Spleen (tissue), 11 donors: ENCODE results near the gene TNRC6B. TPM values are rescaled to one million over a fixed set of nuclear protein-coding genes. Genes with fewer than 3 reads are reported as not detected.

Experiments
- DNase-seq: peaks from one replicate; pipeline ENCODE4 v3.0.0-alpha.2; 2020
- H3K27ac ChIP-seq, 8 donors: fragments of 200-600 bp; sonication (generic) in 7 of 8; 1 replicate in 4 of 8; 2 replicates in 4 of 8; pipeline versions ENCODE4 v1.5.0 to v1.8.0; 2016 to 2021; ENCODE audit warnings: inconsistent platforms in 4 of 8, mild to moderate bottlenecking in 4 of 8, moderate library complexity in 1 of 8
- H3K27me3 ChIP-seq, 7 donors: fragments of 200-600 bp; sonication (generic) in 6 of 7; replicated peaks in 1 of 7; 1 replicate in 4 of 7; 2 replicates in 3 of 7; pipeline versions ENCODE4 v1.5.0 to v1.8.0; 2016 to 2021; ENCODE audit warnings: inconsistent platforms in 3 of 7, mild to moderate bottlenecking in 1 of 7
- H3K36me3 ChIP-seq, 6 donors: fragments of 200-600 bp; sonication (generic) in 5 of 6; 1 replicate in 4 of 6; 2 replicates in 2 of 6; pipeline versions ENCODE4 v1.5.0 to v1.8.0; 2016 to 2021; ENCODE audit warnings: inconsistent platforms in 2 of 6
- H3K4me1 ChIP-seq, 6 donors: fragments of 200-600 bp; sonication (generic) in 5 of 6; 1 replicate in 3 of 6; 2 replicates in 3 of 6; pipeline versions ENCODE4 v1.5.0 to v1.8.0; 2016 to 2021; ENCODE audit warnings: inconsistent platforms in 3 of 6
- H3K4me3 ChIP-seq, 8 donors: fragments of 200-600 bp; sonication (generic) in 7 of 8; 1 replicate in 4 of 8; 2 replicates in 4 of 8; pipeline versions ENCODE4 v1.5.0 to v1.8.0; 2016 to 2021; ENCODE audit warnings: inconsistent platforms in 4 of 8, mild to moderate bottlenecking in 4 of 8, moderate library complexity in 2 of 8
- H3K9me3 ChIP-seq, 8 donors: fragments of 200-600 bp; sonication (generic) in 7 of 8; 1 replicate in 4 of 8; 2 replicates in 4 of 8; pipeline versions ENCODE4 v1.5.0 to v1.8.0; 2016 to 2021; ENCODE audit warnings: inconsistent platforms in 4 of 8
- CTCF ChIP-seq, 11 experiments: fragments of 200-600 bp in 7 of 11; fragments of 450-650 bp in 4 of 11; sonication (generic) in 4 of 11; IDR thresholded peaks in 8 of 11; conservative IDR thresholded peaks in 3 of 11; 1 replicate in 7 of 11; 2 replicates in 4 of 11; pipeline versions ENCODE4 v1.4.0 to v1.8.0; 2016 to 2021; ENCODE audit warnings: antibody characterized with exemption in 11 of 11, inconsistent platforms in 4 of 11, mild to moderate bottlenecking in 1 of 11
- POLR2A ChIP-seq, 3 donors: fragments of 450-650 bp; IDR thresholded peaks; one replicate each; pipeline ENCODE4 v1.5.1; 2017; ENCODE audit warnings: antibody characterized with exemption in 3 of 3, mild to moderate bottlenecking in 1 of 3
- POLR2AphosphoS5 ChIP-seq, 3 donors: sonication (generic); formaldehyde crosslinking; IDR thresholded peaks; one replicate each; pipeline ENCODE4 v1.5.1; 2017; ENCODE audit warnings: antibody characterized with exemption in 3 of 3
- WGBS, 5 donors: extraction: QIAGEN DNeasy Blood & Tissue Kit in 3 of 5; methylation state at CpG; one replicate each; pipeline versions ENCODE4 v1.1.5 to v1.1.7; 2013 to 2018; 5-methylcytosine and 5-hydroxymethylcytosine counted together
- intact Hi-C: fragments of 100-400 bp; cut with DNase I; formaldehyde crosslinking; loops from one replicate; pipeline ENCODE4 v1.15.0; 2023; ENCODE audit warnings: low total_unique reads
- polyA plus RNA-seq, 3 donors: library from polyadenylated mRNA; stranded (reverse); fragments of 200-250 nt; gene quantifications; one replicate each; pipeline ENCODE4 v1.2.1, GENCODE V29; 2013
- total RNA-seq, 7 donors: library from RNA; depleted of rRNA in 3 of 7; stranded (reverse); fragments of >200 nt in 3 of 7; fragmentation: NEBNext Ultra II Directional in 4 of 7; extraction: Animal tissue kit (Norgen Biotek cat#: 25700) in 4 of 7; gene quantifications; one replicate each; pipeline versions ENCODE4 v1.1.0 to v1.2.1, GENCODE V29; 2016 to 2021
- donor health status: healthy with polysubstance abuse.
- donor health status: DM: no; HTN: no; CAD: no; lungs with moderate emphysema.
- donor health status: DM: no; HTN: no; CAD: no.
- donor health status: Bipolar disorder and iron deficiency.
- donor health status: healthy.
- donor health status: DM: no; HTN: no; CAD: no.
- donor health status: DM: yes; HTN: yes; CAD: no.

TNRC6B gene
- total and polyA plus RNA-seq, 10 donors = 1.2 to 221 (median 95.3) TPM

GRCh38 chr22:40330615-40331014 is 152.9 kb downstream of the TNRC6B start:
- TF ChIP-seq POLR2A (IDR thresholded peaks at IDR 0.05) (no peak), POLR2AphosphoS5 (IDR thresholded peaks at IDR 0.05) (no peak), CTCF (IDR thresholded peaks at IDR 0.05 in 8 of 11, conservative IDR thresholded peaks at IDR 0.05 in 3 of 11) (no peak)
- peaks cover 0 to 66% (median 12%) of the 10 kb centered on the region in 6 donors for H3K36me3 ChIP-seq
- H3K4me3 ChIP-seq = no peak overlapping the region
- 77 to 84% (median 81%) methylated on average over 10 of the region's 10 CpGs for WGBS, 5 donors
- no peak for DNase-seq
- H3K9me3 ChIP-seq = no peaks in the 10 kb centered on the region
- intact Hi-C loops = no loop called here
- peaks cover 18 to 98% (median 44%) of the 10 kb centered on the region in 6 donors for H3K4me1 ChIP-seq
- H3K27ac ChIP-seq = no peak overlapping the region
- H3K27me3 ChIP-seq = no peaks in the 10 kb centered on the region

GRCh38 chr22:40331706-40332105 is 154.0 kb downstream of the TNRC6B start:
- intact Hi-C loops = no loop called here
- WGBS, 5 donors = 68 to 85% (median 76%) methylated on average over 4 of the region's 4 CpGs
- Histone ChIP-seq H3K4me1 (peaks cover 22 to 98% (median 50%) of the 10 kb centered on the region in 6 donors), H3K36me3 (peaks cover 0 to 60% (median 12%) of the 10 kb centered on the region in 6 donors), H3K9me3 (no peaks in the 10 kb centered on the region), H3K27ac (peak overlapping the region in 4 of 8 donors; percentile 4 to 57 (median 37)), H3K4me3 (no peak overlapping the region), H3K27me3 (no peaks in the 10 kb centered on the region)
- DNase-seq = no peak
- TF ChIP-seq POLR2AphosphoS5 (IDR thresholded peaks at IDR 0.05) (no peak), POLR2A (IDR thresholded peaks at IDR 0.05) (no peak), CTCF (IDR thresholded peaks at IDR 0.05 in 8 of 11, conservative IDR thresholded peaks at IDR 0.05 in 3 of 11) (no peak)

GRCh38 chr22:40332319-40332781 is 154.6 kb downstream of the TNRC6B start:
- TF ChIP-seq CTCF (IDR thresholded peaks at IDR 0.05 in 8 of 11, conservative IDR thresholded peaks at IDR 0.05 in 3 of 11) = no peak
- no peak for TF ChIP-seq POLR2A (IDR thresholded peaks at IDR 0.05)
- TF ChIP-seq POLR2AphosphoS5 (IDR thresholded peaks at IDR 0.05) = no peak
- Histone ChIP-seq H3K36me3 (peaks cover 0 to 54% (median 10%) of the 10 kb centered on the region in 6 donors), H3K9me3 (no peaks in the 10 kb centered on the region), H3K27ac (peak overlapping the region in 4 of 8 donors; percentile 4 to 57 (median 37)), H3K27me3 (no peaks in the 10 kb centered on the region), H3K4me1 (peaks cover 18 to 98% (median 49%) of the 10 kb centered on the region in 6 donors), H3K4me3 (no peak overlapping the region)
- 66 to 71% (median 69%) methylated on average over 9 of the region's 9 CpGs for WGBS, 5 donors
- no peak for DNase-seq
- intact Hi-C loops = no loop called here

- H3K36me3 ChIP-seq = peaks cover 0 to 52% (median 9%) of the 10 kb centered on the region in 6 donors
- H3K27me3 ChIP-seq = no peaks in the 10 kb centered on the region
- 46 to 68% (median 56%) methylated on average over 2 of the region's 2 CpGs for WGBS, 5 donors
- no peaks in the 10 kb centered on the region for H3K9me3 ChIP-seq
- no peak for TF ChIP-seq POLR2AphosphoS5 (IDR thresholded peaks at IDR 0.05)
- no peak for TF ChIP-seq CTCF (IDR thresholded peaks at IDR 0.05 in 8 of 11, conservative IDR thresholded peaks at IDR 0.05 in 3 of 11)
- no peak for TF ChIP-seq POLR2A (IDR thresholded peaks at IDR 0.05)
- intact Hi-C loops = no loop called here
- no peak for DNase-seq
- peaks cover 18 to 82% (median 39%) of the 10 kb centered on the region in 6 donors for H3K4me1 ChIP-seq
- H3K4me3 ChIP-seq = no peak overlapping the region
- H3K27ac ChIP-seq = peak overlapping the region in 5 of 8 donors; percentile 48 to 62 (median 57)
Observed at GRCh38 chr22:40334060-40334459, 156.3 kb downstream of the TNRC6B start.
